ENCODE data around the gene DUSP1. TPM values are rescaled to one million over a fixed set of nuclear protein-coding genes. Genes with fewer than 3 reads are reported as not detected.

Gene DUSP1
- total and polyA plus RNA-seq, 2 donors (not counting 3 experiments of a cell fraction or from before 2014, with no cell fraction given) = 36.1 to 196 TPM

- H3K9me1 ChIP-seq (replicated peaks; ENCODE audit: control insufficient read depth, extremely low read depth, insufficient read depth, low read length) = no peaks in the 10 kb centered on the region
- H3K4me2 ChIP-seq (ENCODE audit: insufficient read depth, low read length) = peak overlapping the region; percentile 54
- ChIA-PET CTCF (interaction anchor here (0.7 to 2.8 kb wide), 10 partner anchors 10 to 154 kb away, joined by 3 to 15 read pairs (median 4); no protein-coding TSS in a partner anchor), POLR2A (interaction anchor here (1.3 kb wide), 1 partner anchor 12 kb away, joined by 3 read pairs; no protein-coding TSS in a partner anchor)
- dilution Hi-C loops (cut with MboI; ENCODE audit: extremely low pct_ligation_motif_present, low sequenced_read_pairs) = no loop called here
- H3K27ac ChIP-seq (ENCODE audit: insufficient read depth, low read depth, low read length) = peak overlapping the region; percentile 85
- intact Hi-C loops (cut with micrococcal nuclease) = loop anchor here (1.0 to 10.0 kb wide), 3 partner anchors 11 to 987 kb away; no protein-coding TSS in a partner anchor
- no peak overlapping the region for H2AFZ ChIP-seq (ENCODE audit: low read depth, low read length)
- DNase-seq (ENCODE audit: low read depth, low spot score) (peak; percentile 65), FAIRE-seq (peak; percentile 88)
- H3K9me3 ChIP-seq (replicated peaks; ENCODE audit: control insufficient read depth, insufficient read depth, low read length) = no peaks in the 10 kb centered on the region
- peaks cover 21% of the 10 kb centered on the region for H3K4me1 ChIP-seq (ENCODE audit: control insufficient read depth, extremely low read depth, insufficient read depth, low read length)
- no peaks in the 10 kb centered on the region for H4K20me1 ChIP-seq (replicated peaks; ENCODE audit: control insufficient read depth, extremely low read depth, insufficient read depth, low read length)
- H3K4me3 ChIP-seq (replicated peaks in 1 of 3; ENCODE audit: insufficient read depth in 1 of 3, low read depth in 1 of 3, low read length in 3 of 3) = no peak overlapping the region
- H3K79me2 ChIP-seq (ENCODE audit: control insufficient read depth, insufficient read depth, low read length) = no peaks in the 10 kb centered on the region
- peak overlapping the region; percentile 37 for H3K9ac ChIP-seq (replicated peaks; ENCODE audit: extremely low read depth, insufficient read depth, low read length)
- H3K36me3 ChIP-seq (ENCODE audit: control insufficient read depth in 2 of 2, extremely low read depth in 1 of 2, insufficient read depth in 2 of 2, low read length in 2 of 2) = no peaks in the 10 kb centered on the region
- no peaks in the 10 kb centered on the region for H3K27me3 ChIP-seq (ENCODE audit: control insufficient read depth in 2 of 2, insufficient read depth in 2 of 2, low read length in 2 of 2)
- BruUV-seq (replicated peaks) = no TSS peak
- no peak for TF ChIP-seq MAX (IDR thresholded peaks at IDR 0.05; ENCODE audit: insufficient read depth, insufficient read length)
- no peak for TF ChIP-seq POLR2A (IDR thresholded peaks at IDR 0.05; ENCODE audit: low read depth, low read length)
- TF ChIP-seq EZH2 (IDR thresholded peaks at IDR 0.05; ENCODE audit: borderline replicate concordance, low read depth, low read length, severe bottlenecking) = no peak
- TF ChIP-seq JUN (IDR thresholded peaks at IDR 0.05; ENCODE audit: borderline replicate concordance, insufficient read depth, insufficient read length, low read depth) = peak; percentile 66
- TF ChIP-seq GATA2 (IDR thresholded peaks at IDR 0.05; ENCODE audit: insufficient read depth, insufficient read length, low read depth, low read length) = no peak
- TF ChIP-seq MYC (IDR thresholded peaks at IDR 0.05; ENCODE audit: low read depth, low read length) = no peak
- TF ChIP-seq POLR2AphosphoS5 (IDR thresholded peaks at IDR 0.05; ENCODE audit: insufficient read depth, low read depth, low read length) = no peak
- TF ChIP-seq FOS (IDR thresholded peaks at IDR 0.05; ENCODE audit: borderline replicate concordance, insufficient read depth, low read length) = peak; percentile 95
- no peak for TF ChIP-seq CTCF (IDR thresholded peaks at IDR 0.05; ENCODE audit: extremely low read depth in 1 of 2, insufficient read depth in 1 of 2, low read depth in 1 of 2, low read length in 2 of 2)
Observed at GRCh38 chr5:172777881-172778814, 7.2 kb upstream of the DUSP1 start.
